Retinal pigment epithelial cell (primary cell): Measurements from ENCODE around the gene M6PR.

Experiments used
- DNase-seq: peaks from one replicate; pipeline ENCODE4 v3.0.0-alpha.2; 2010; ENCODE audit warnings: low read depth
- H3K4me3 ChIP-seq: 2 replicates; pipeline ENCODE4 v1.5.1; 2011; ENCODE audit warnings: mild to moderate bottlenecking, low read length, control low read depth, moderate library complexity
- CTCF ChIP-seq: conservative IDR thresholded peaks from 2 replicates; pipeline ENCODE4 v1.5.1; 2011; ENCODE audit warnings: low read depth, low read length, control low read depth, inconsistent platforms

The M6PR gene

GRCh38 chr12:8989413-8989812 lies 40.0 kb upstream of the M6PR start, which contains the start of gene KLRG1:
Gene KLRG1 (plus strand): TSS chr12:8989546. CDS start chr12:8989636, 90 bp downstream.
- no peak for DNase-seq
- H3K4me3 ChIP-seq, result no peak within 1 kb of the TSS
- no peak for TF ChIP-seq CTCF

GRCh38 chr12:8987685-8988084 lies 38.2 kb upstream of the M6PR start:
- no peak for DNase-seq
- no peak overlapping the region for H3K4me3 ChIP-seq
- TF ChIP-seq CTCF, result no peak

GRCh38 chr12:8987163-8987562 lies 37.7 kb upstream of the M6PR start:
- DNase-seq, result no peak
- no peak for TF ChIP-seq CTCF

GRCh38 chr12:8985213-8985754 lies 35.8 kb upstream of the M6PR start:
- no peak for DNase-seq
- no peak overlapping the region for H3K4me3 ChIP-seq
- no peak for TF ChIP-seq CTCF

More at GRCh38 chr12:8987163-8987562, 37.7 kb upstream of the M6PR start:
- no peak overlapping the region for H3K4me3 ChIP-seq

GRCh38 chr12:8980137-8980536 lies 30.7 kb upstream of the M6PR start:
- DNase-seq, result no peak
- H3K4me3 ChIP-seq, result no peak overlapping the region
- no peak for TF ChIP-seq CTCF

- no peak for DNase-seq
- no peak for TF ChIP-seq CTCF
- H3K4me3 ChIP-seq, result no peak overlapping the region
Measured at GRCh38 chr12:8970432-8970831, 21.0 kb upstream of the M6PR start.

- TF ChIP-seq CTCF, result no peak
- no peak for DNase-seq
- no peak overlapping the region for H3K4me3 ChIP-seq
Measured at GRCh38 chr12:8969861-8970411, 20.5 kb upstream of the M6PR start.
